Measurements from ENCODE around the gene NRM. TPM values are rescaled to one million over a fixed set of nuclear protein-coding genes. Genes with fewer than 3 reads are reported as not detected.

Gene NRM
- total and polyA plus RNA-seq, 2 of the 13 experiments (the other 11 are each of a cell fraction or from before 2014, with no cell fraction given) = 12.5 to 16.0 TPM

DNA sequence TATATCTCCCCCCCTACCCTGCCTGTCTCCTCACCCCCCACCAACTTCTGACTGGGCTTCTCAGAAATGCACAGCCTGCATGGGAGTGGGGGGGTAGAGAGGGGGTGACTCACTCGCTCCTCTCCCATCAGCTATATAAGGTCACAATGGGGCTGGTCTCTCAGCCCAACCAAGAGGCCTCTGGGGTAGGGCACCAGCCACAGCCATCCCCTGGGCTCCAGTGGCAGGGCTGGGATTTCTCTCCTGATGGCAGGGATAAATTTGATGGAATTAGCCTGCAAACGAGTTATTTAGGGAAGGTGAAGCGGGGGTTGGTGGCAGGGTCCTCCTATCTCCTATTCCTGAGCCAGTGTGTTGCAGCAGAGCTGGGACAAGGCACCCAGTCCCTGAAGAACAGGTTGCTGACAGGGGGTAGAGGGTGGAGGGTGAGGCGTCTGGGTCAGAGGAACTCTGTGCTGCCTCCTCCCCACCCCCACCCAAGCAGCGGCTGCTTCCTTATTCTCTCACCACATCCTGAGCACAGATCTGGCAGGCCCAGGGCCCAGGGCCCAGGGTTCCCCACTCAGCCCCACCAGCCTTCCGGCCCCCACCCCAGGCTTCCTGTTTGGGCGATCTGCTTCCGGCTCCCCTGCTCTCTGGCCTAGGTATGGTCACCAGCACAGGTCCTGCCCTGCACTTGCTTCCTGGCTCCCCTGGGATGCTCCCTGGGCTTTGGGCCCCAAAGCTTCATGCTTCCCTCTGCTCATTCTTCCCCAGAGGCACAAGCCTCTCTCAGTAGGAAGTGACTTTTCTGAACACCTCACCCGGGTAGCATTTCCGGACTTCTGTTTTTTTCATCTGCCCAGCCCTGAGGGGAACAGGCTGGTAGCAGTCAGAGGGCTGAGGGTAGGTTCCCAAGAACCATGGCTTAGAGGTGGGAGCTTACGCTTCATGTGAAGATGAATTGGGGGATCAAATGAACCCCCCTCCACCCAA, 8.4 kb downstream of the NRM start (continued):
- TF ChIP-seq BRCA1 (CRISPR knock-in tag; IDR thresholded peaks at IDR 0.05) = no peak
- no peak for TF ChIP-seq ZNF18 (CRISPR knock-in tag; IDR thresholded peaks at IDR 0.05; ENCODE audit: insufficient replicate concordance)
- no peak for TF ChIP-seq ZNF468 (CRISPR knock-in tag; IDR thresholded peaks at IDR 0.05)
- TF ChIP-seq FOSL2 (CRISPR knock-in tag; IDR thresholded peaks at IDR 0.05) = peak; percentile 79
- TF ChIP-seq MAFF (IDR thresholded peaks at IDR 0.05; ENCODE audit: low read depth, low read length) = no peak
- 0 out of 2 replicates have a peak, but pooled peaks have one; percentile 47 for TF ChIP-seq SRF (IDR thresholded peaks at IDR 0.05; ENCODE audit: low read depth, low read length)
- TF ChIP-seq RORA (CRISPR knock-in tag; IDR thresholded peaks at IDR 0.05) = no peak
- TF ChIP-seq ZNF577 (CRISPR knock-in tag; IDR thresholded peaks at IDR 0.05; ENCODE audit: borderline replicate concordance, low read depth) = no peak
- no peak for TF ChIP-seq PLRG1 (conservative IDR thresholded peaks at IDR 0.05)
- no peak for TF ChIP-seq ZBTB26 (CRISPR knock-in tag; IDR thresholded peaks at IDR 0.05; ENCODE audit: borderline replicate concordance)
- TF ChIP-seq ELF3 (CRISPR knock-in tag; IDR thresholded peaks at IDR 0.05) = peak; percentile 20; the same call in 1 of the 2 replicates
- no peak for TF ChIP-seq SMARCC2 (IDR thresholded peaks at IDR 0.05)
- no peak for TF ChIP-seq ZNF678 (CRISPR knock-in tag; IDR thresholded peaks at IDR 0.05)
- TF ChIP-seq ZNF687 (CRISPR knock-in tag; IDR thresholded peaks at IDR 0.05) = peak; percentile 76
- peak; percentile 10 for TF ChIP-seq SAP130 (CRISPR knock-in tag; IDR thresholded peaks at IDR 0.05; ENCODE audit: low read depth)
- no peak for TF ChIP-seq SRSF4 (IDR thresholded peaks at IDR 0.05; ENCODE audit: low read depth, low read length, poor library complexity, severe bottlenecking)
- no peak for TF ChIP-seq ZNF816 (CRISPR knock-in tag; IDR thresholded peaks at IDR 0.05; ENCODE audit: borderline replicate concordance)
- TF ChIP-seq FUBP1 (CRISPR knock-in tag; IDR thresholded peaks at IDR 0.05; ENCODE audit: borderline replicate concordance) = no peak
- no peak for TF ChIP-seq EED (CRISPR knock-in tag; IDR thresholded peaks at IDR 0.05)
- TF ChIP-seq KAT2B (IDR thresholded peaks at IDR 0.05; ENCODE audit: borderline replicate concordance, low read depth, low read length) = no peak
- no peak for TF ChIP-seq ZNF775 (CRISPR knock-in tag; IDR thresholded peaks at IDR 0.05; ENCODE audit: borderline replicate concordance)

All from HepG2 (cell line).